ENCODE data around the gene PROCA1.
"Not testable (repeated sequence)": the region's sequence is repeated elsewhere in the genome, so short reads cannot be mapped to it uniquely, and the experiment has no call there.

Gene PROCA1

GRCh38 chr17:28663723-28664122 is 48.0 kb downstream of the PROCA1 start:
- no peak for DNase-seq

GRCh38 chr17:28662527-28662829 is 49.2 kb downstream of the PROCA1 start:
- DNase-seq = no peak

DNA sequence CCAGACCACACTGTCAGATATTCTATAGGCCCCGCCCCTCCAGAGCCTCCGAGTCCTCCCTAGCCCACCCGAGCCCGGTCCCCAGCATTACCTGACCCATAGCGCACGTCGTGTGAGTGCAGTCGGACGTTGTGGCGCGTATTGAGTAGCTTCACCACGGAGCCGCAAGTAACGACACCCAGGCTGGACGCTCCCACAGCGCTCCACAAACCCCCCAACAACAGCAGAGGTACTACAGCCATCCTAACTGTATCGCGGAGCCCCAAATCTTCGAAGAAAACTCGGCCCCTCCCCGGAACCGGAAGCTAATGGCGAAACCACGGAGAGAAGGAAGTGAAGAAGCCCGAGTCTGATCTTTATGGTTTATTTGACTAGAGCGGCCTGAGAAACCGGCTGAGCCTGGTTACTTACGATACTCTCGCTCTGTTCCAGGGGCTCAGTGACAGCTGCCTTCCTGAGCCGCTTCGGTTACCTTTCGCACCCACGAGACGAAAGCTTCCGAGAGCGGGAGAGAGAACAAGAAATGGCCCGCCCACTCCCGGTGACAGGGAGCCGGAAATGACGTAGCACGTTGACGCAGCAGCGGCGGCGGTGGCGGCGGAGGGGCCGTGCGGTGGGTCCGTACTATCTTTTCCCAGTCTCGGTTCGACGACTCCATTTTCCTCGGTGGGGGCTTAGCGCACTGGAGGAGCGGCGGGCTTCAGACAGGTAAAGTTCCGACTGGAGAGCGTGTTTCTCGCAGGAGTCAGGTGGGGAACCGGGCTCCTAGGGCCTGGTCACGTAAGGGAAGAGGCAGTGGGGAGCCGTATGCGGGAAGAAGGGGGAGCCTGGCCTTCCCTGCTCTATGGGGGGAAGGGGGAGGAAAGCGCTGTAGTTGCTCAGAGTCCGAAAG is 49.8 kb downstream of the PROCA1 start, which contains the start of the genes SDF2 and SUPT6H:
Gene SDF2, minus strand, starts transcription at position 272 of the 892 bp plus-strand sequence. Its CDS starts 30 bp downstream, at position 242.
Gene SUPT6H, plus strand, starts transcription at position 571 of the 892 bp plus-strand sequence. CDS start 11,197 bp downstream, outside the sequence.
- peak; percentile 94 for DNase-seq

- DNase-seq = not testable (repeated sequence)
Observed at GRCh38 chr17:28659497-28659881, 52.2 kb downstream of the PROCA1 start.

DNA sequence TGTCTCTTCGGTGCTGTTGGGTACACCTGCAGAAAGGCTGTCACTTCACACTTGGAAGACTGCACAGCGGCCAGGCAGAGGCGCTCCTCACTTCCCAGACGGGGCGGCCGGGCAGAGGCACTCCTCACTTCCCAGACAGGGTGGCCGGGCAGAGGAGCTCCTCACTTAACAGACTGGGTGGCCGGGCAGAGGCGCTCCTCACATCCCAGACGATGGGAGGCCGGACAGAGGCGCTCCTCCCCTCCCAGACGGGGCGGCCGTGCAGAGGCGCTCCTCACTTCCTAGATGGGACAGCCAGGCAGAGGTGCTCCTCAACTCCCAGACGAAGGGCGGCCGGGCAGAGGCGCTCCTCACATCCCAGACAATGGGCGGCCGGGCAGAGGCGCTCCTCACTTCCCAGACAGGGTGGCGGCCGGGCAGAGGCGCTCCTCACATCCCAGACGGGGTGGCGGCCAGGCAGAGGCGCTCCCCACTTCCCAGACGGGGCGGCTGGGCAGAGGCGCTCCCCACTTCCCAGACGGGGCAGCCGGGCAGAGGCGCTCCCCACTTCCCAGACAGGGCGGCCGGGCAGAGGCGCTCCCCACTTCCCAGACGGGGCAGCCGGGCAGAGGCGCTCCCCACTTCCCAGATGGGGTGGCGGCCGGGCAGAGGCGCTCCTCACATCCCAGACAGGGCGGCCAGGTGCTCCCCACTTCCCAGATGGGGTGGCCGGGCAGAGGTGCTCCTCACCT is 52.8 kb downstream of the PROCA1 start:
- not testable (repeated sequence) for DNase-seq

DNA sequence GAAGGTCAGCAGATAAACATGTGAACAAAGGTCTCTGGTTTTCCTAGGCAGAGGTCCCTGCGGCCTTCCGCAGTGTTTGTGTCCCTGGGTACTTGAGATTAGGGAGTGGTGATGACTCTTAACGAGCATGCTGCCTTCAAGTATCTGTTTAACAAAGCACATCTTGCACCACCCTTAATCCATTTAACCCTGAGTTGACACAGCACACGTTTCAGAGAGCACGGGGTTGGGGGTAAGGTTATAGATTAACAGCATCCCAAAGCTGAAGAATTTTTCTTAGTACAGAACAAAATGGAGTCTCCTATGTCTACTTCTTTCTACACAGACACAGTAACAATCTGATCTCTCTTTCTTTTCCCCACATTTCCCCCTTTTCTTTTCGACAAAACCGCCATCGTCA is 53.3 kb downstream of the PROCA1 start:
- not testable (repeated sequence) for DNase-seq

GRCh38 chr17:28657756-28658155 is 53.9 kb downstream of the PROCA1 start:
- DNase-seq = no peak

- DNase-seq = no peak
Observed at GRCh38 chr17:28655160-28655559, 56.5 kb downstream of the PROCA1 start.

All from stimulated activated naive CD4-positive, alpha-beta T cell treated with Interleukin-2 at 50 U/mL for 16 hours (primary cell).